HL-60 (cell line): Measurements from ENCODE around the gene RGL1.

Source experiments
- GABPA ChIP-seq: IDR thresholded peaks from 2 replicates; pipeline ENCODE4 v1.6.1; 2012; ENCODE audit warnings: low read depth
- POLR2AphosphoS5 ChIP-seq: IDR thresholded peaks from 2 replicates; pipeline ENCODE4 v1.6.1; 2012; ENCODE audit warnings: low read depth
- TF ChIP-seq, protein P1 (sequence below): IDR thresholded peaks from one replicate; pipeline ENCODE4 v1.5.1; 2011; ENCODE audit warnings: low read length, control low read depth, inconsistent platforms; ENCODE audit not compliant: insufficient read depth

DNA sequence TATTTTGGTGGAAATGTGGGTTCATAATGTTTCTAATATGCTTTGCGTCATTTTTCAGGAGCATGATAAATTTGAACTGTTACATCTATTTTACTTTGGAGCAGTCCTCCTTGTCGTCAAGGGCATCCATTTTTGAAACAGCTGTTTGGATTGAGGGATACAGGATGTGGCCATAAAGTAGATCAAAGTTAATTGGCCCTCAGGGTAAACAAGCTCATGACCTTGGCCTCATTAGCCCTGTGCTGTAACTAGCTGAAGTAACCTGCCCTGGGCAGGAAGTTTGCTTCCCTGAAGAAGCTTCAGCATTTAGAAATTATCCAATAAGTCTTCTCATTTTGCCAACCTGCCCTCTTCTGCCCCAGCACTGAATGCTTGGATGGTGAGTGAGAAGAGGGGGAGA is 24.8 kb upstream of the RGL1 start:
- TF ChIP-seq, protein P1, sequence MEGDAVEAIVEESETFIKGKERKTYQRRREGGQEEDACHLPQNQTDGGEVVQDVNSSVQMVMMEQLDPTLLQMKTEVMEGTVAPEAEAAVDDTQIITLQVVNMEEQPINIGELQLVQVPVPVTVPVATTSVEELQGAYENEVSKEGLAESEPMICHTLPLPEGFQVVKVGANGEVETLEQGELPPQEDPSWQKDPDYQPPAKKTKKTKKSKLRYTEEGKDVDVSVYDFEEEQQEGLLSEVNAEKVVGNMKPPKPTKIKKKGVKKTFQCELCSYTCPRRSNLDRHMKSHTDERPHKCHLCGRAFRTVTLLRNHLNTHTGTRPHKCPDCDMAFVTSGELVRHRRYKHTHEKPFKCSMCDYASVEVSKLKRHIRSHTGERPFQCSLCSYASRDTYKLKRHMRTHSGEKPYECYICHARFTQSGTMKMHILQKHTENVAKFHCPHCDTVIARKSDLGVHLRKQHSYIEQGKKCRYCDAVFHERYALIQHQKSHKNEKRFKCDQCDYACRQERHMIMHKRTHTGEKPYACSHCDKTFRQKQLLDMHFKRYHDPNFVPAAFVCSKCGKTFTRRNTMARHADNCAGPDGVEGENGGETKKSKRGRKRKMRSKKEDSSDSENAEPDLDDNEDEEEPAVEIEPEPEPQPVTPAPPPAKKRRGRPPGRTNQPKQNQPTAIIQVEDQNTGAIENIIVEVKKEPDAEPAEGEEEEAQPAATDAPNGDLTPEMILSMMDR, result no peak
- TF ChIP-seq GABPA (no peak), POLR2AphosphoS5 (no peak)
